GM12875 (cell line): ENCODE measurements around the gene AGK.

Source experiments
- H3K4me3 ChIP-seq: one replicate; pipeline ENCODE4 v1.5.1; 2011; ENCODE audit warnings: low read depth, low read length, control low read depth
- TF ChIP-seq, protein P1 (sequence below): IDR thresholded peaks from 2 replicates; pipeline ENCODE4 v1.5.1; 2011; ENCODE audit warnings: low read depth, mild to moderate bottlenecking, control low read depth, inconsistent platforms, low read length, moderate library complexity, borderline replicate concordance; ENCODE audit not compliant: insufficient read depth

Gene AGK

DNA sequence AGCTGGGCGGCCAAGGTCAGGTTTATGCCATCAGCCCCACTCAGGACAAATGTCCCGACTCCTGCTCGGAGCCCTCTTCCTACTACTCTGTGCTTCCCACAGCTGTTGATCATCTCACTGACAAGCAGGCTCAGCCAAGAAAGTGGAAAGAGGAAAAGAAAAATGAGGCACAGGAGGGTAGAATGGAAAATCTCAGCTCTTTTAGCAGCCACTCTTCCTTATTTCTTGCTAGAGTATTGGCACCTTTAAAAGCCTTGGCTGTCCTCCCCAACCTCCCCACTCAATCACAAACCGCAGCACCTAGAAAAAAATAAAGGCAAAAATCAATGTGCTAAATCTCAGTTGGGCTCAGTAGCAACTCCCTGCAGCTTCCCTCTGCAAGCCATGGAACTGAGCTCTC lies 35.3 kb upstream of the AGK start:
- TF ChIP-seq, protein P1, sequence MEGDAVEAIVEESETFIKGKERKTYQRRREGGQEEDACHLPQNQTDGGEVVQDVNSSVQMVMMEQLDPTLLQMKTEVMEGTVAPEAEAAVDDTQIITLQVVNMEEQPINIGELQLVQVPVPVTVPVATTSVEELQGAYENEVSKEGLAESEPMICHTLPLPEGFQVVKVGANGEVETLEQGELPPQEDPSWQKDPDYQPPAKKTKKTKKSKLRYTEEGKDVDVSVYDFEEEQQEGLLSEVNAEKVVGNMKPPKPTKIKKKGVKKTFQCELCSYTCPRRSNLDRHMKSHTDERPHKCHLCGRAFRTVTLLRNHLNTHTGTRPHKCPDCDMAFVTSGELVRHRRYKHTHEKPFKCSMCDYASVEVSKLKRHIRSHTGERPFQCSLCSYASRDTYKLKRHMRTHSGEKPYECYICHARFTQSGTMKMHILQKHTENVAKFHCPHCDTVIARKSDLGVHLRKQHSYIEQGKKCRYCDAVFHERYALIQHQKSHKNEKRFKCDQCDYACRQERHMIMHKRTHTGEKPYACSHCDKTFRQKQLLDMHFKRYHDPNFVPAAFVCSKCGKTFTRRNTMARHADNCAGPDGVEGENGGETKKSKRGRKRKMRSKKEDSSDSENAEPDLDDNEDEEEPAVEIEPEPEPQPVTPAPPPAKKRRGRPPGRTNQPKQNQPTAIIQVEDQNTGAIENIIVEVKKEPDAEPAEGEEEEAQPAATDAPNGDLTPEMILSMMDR = no peak
- no peak overlapping the region for H3K4me3 ChIP-seq

DNA sequence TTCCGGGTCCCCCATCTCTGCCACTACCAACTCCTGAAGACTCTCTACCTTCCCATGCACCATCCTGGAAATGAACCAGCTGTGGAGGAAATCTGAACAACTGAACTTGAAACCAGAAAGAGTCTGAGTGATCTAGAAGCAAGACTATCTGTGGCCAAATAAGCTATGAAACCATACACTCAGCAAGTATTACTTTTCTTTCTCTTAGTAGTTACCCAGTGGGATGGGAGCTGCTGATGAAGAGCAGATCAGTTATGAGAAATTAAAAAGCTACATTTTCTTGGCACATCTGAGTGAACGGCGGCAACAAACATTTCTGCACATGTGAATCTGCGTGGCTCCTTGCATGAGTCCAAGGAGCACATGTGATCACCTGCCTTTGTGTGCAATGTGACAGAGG lies 31.6 kb upstream of the AGK start:
- TF ChIP-seq, protein P1 = no peak
- no peak overlapping the region for H3K4me3 ChIP-seq

DNA sequence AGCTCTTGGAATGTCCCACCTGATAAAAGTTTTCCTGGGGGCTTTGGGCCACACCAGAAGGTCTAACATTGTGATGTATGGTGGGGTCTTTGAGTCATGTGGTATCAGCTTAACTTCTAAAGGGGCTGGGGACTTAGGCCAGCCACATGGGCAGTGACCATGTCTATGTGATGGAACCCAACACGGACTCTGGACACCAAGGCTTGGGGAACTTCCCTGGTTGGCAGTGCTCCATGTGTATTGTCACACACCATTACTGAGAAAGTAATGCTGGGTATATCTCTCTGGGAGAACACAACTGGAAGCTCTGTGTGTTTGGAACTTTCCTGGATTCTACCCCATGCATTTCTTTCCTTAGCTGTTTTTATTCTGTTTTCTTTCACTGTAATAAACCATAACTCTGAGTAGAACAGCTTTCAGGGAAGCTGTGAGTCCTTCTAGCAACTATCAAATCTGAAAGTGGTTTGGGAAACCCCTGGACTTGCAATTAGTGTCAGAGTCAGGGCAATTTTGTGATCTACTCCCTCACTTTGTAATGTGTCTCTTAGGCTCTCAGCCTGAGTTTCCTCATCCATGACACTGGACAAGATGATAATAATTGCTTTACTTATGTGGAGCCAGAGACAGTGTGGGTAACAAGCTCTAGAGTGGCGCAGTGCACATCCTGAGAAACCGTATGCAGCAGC lies 28.4 kb upstream of the AGK start:
- no peak overlapping the region for H3K4me3 ChIP-seq
- TF ChIP-seq, protein P1 = no peak

DNA sequence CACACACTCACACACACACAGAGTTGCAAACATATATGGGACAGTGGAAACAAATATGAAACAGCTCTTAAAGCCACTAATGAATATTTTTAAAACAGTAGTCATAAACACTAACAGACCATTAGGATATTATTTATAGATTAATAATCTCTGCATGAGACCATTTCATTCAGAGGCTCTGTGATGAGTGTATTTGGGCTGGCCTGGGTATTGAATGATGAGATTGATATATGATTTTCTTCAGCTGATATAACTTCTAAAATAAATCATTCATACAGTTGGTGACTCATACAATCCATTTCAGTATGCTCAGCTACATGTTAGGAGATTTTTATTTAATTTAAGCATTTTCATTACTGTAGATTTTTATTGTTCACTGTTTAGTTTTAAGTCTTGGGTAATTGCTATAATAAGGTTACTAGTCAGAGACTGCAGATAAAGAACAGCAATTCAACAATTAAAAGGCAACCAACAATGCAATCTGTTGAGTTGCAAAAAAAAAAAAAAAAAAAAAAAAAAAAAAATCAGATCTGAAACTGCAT lies 25.2 kb upstream of the AGK start:
- TF ChIP-seq, protein P1 = no peak

DNA sequence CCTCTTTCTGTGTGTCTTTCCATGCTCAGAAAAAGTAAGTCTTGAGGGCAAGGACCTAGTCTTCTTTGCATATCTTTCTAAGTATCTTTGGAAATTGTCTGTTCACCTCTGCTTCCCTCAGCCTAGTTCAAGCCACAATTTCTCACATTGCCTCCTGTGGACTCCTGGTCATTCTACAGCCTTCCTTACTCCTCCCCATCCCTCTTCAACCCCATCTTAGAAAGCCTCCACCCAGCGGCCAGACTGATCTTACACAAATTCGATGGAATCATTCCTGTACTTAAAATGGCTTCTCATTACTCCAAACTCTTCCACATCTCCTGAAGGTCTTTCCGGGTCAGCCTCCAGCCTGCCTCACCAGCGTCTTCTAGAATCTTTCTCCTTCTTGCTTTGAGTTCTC lies 24.1 kb upstream of the AGK start:
- H3K4me3 ChIP-seq = no peak overlapping the region
- TF ChIP-seq, protein P1 = no peak

More for the DNA sequence above, 25.2 kb upstream of the AGK start:
- H3K4me3 ChIP-seq = no peak overlapping the region

DNA sequence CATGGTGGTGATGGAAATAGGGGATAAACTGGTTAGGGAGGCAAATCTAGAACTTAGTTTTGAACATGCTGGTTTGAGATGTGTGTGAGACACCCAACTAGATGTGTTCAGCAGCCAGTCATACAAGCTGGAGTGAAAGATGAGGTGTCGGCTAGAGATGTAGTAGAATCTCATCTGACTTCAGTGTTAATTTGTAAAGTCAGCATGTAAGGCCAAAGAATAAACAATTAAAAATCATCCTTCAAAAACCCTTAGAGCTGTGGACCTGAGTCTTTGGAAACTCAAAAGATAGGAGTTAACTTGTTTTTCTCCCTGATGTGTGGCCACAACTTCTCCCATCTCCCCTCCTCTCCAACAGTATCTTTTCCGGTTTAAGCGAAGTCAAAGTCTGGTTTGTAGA lies 22.8 kb upstream of the AGK start:
- H3K4me3 ChIP-seq = no peak overlapping the region
- TF ChIP-seq, protein P1 = no peak
